ENCODE data around the gene TEAD2.

DNA sequence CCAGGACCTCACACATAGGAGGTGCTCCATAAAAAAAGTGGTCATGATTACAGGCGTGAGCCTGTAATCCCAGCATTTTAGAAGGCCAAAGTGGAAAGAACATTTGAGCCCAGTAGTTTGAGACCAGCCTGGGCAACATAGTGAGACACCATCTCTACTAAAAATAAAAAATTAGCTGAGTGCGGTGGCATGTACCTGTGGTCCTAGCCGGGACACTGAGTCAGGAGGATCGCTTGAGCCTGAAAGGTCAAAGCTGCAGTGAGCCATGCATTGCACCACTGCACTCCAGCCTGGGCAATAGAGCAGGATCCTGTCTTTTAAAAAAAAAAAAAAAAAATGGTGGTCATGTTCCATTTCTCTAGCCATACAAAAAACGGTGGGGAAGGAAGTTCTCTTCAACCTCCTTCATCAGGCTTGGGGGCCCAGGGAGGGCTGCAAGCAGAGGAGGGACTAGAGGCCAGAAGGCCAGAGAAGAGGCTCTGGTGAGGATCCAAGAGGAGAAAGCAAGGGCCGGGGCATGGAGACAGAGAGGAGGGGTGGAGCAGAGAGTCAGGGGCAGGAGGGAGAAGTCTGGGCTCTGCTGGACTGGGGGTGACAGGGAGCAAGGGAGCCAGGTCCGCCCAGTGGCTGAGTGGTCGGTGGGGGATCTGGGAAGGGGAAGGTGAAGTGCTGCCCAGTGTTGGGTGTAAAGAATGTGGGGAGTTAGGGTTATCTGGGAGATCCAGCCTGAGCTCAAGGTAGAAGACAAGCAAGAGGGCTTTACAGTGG is 34.7 kb upstream of the TEAD2 start:
- TF ChIP-seq, protein P1, sequence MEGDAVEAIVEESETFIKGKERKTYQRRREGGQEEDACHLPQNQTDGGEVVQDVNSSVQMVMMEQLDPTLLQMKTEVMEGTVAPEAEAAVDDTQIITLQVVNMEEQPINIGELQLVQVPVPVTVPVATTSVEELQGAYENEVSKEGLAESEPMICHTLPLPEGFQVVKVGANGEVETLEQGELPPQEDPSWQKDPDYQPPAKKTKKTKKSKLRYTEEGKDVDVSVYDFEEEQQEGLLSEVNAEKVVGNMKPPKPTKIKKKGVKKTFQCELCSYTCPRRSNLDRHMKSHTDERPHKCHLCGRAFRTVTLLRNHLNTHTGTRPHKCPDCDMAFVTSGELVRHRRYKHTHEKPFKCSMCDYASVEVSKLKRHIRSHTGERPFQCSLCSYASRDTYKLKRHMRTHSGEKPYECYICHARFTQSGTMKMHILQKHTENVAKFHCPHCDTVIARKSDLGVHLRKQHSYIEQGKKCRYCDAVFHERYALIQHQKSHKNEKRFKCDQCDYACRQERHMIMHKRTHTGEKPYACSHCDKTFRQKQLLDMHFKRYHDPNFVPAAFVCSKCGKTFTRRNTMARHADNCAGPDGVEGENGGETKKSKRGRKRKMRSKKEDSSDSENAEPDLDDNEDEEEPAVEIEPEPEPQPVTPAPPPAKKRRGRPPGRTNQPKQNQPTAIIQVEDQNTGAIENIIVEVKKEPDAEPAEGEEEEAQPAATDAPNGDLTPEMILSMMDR (IDR thresholded peaks at IDR 0.05; ENCODE audit: insufficient read depth, low read depth, low read length), result no peak
- no peak for TF ChIP-seq EZH2 (IDR thresholded peaks at IDR 0.05; ENCODE audit: insufficient read depth, low read length)
